AG10803 (cell line): ENCODE results near the gene IGFALS.

Experiments used
- DNase-seq: peaks from one replicate; pipeline ENCODE4 v3.0.0; 2010; ENCODE audit warnings: low read depth
- H3K4me3 ChIP-seq: 2 replicates; pipeline ENCODE4 v1.5.1; 2011; ENCODE audit warnings: mild to moderate bottlenecking, low read length, control low read depth
- TF ChIP-seq, protein P1 (sequence below): conservative IDR thresholded peaks from 2 replicates; pipeline ENCODE4 v1.5.1; 2011; ENCODE audit warnings: mild to moderate bottlenecking, low read length, control low read depth, inconsistent platforms

IGFALS gene

DNA sequence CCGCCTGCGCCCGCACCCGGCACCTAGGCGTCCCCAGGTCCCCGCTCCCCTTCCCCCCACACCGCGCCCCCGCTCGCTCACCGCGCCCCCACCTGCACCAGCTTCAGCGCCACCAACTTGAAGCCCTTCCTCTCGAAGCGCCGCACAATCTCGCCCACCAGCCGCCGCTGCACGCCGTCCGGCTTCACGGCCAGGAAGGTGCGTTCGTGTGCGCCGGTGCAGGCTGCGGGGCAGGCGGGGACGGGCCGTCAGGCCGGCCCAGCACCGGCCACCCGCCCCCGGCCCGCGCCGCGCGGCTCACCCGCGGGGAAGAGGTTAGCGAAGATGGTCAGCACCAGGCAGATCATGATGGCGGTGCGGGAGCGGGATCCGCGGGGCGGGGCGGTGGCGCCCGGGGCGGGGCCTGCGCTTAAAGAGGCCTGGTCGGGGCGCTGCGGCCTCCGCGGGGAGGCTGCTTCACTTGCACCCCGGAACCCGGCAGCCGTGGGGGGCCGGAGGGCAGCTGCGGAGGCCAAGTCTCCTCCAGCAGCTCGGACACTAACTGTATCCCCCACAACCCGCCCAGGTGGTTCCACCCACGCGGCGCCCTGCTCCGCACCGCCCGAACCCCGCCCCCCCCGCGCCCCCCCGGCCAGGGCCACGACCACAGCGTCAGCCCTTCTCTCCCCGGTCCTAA is 22.2 kb downstream of the IGFALS start, which contains the start of gene NME3:
TSS of gene NME3 (minus strand) at position 356 of the 676 bp plus-strand sequence. CDS start at position 347, 9 bp downstream.
- H3K4me3 ChIP-seq: peak within 1 kb of the TSS; percentile 76
- TF ChIP-seq, protein P1, sequence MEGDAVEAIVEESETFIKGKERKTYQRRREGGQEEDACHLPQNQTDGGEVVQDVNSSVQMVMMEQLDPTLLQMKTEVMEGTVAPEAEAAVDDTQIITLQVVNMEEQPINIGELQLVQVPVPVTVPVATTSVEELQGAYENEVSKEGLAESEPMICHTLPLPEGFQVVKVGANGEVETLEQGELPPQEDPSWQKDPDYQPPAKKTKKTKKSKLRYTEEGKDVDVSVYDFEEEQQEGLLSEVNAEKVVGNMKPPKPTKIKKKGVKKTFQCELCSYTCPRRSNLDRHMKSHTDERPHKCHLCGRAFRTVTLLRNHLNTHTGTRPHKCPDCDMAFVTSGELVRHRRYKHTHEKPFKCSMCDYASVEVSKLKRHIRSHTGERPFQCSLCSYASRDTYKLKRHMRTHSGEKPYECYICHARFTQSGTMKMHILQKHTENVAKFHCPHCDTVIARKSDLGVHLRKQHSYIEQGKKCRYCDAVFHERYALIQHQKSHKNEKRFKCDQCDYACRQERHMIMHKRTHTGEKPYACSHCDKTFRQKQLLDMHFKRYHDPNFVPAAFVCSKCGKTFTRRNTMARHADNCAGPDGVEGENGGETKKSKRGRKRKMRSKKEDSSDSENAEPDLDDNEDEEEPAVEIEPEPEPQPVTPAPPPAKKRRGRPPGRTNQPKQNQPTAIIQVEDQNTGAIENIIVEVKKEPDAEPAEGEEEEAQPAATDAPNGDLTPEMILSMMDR: no peak
- peak; percentile 54 for DNase-seq

DNA sequence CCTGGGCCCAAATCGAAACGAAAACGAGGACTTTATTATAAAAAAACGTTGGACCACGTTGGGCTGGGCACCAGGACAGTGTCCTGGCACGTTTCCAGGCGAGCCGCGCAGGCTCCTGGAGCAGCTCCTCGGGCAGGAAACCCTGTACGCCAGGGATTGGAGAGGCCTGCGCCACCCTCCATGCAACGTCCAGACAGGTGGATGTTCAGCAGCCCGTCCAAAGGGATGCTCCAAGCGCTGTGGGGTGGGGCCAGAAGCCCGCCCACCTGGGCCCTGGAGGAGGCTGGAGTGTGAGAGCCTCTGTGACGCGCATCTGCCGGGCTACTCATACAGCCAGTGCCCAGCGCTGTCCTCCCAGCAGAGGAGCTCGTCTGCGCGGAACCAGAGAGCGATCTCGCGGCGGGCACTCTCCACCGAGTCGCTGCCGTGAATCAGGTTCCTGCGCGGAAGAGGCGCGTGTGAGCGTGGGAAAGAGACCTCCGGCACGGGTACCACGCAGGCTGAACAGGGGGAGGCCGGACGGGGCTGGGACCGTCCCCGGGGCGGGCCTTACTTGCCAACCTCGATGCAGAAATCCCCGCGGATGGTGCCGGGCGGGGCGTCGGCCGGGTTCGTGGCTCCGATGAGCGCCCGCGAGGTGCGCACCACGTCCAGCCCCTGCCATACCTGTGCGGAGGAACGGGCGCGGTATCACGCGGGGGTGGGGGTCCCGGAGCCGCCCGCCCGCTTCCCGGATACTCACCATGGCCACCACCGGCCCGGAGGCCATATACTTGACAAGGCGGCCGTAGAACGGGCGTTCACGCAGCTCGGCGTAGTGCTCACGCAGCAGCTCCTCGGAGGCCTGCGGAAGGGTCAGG is 22.9 kb downstream of the IGFALS start:
- TF ChIP-seq, protein P1: 0 out of 2 replicates have a peak, but pooled peaks have one; percentile 1
- H3K4me3 ChIP-seq: peak overlapping the region; percentile 76
- DNase-seq: peak; percentile 51

DNA sequence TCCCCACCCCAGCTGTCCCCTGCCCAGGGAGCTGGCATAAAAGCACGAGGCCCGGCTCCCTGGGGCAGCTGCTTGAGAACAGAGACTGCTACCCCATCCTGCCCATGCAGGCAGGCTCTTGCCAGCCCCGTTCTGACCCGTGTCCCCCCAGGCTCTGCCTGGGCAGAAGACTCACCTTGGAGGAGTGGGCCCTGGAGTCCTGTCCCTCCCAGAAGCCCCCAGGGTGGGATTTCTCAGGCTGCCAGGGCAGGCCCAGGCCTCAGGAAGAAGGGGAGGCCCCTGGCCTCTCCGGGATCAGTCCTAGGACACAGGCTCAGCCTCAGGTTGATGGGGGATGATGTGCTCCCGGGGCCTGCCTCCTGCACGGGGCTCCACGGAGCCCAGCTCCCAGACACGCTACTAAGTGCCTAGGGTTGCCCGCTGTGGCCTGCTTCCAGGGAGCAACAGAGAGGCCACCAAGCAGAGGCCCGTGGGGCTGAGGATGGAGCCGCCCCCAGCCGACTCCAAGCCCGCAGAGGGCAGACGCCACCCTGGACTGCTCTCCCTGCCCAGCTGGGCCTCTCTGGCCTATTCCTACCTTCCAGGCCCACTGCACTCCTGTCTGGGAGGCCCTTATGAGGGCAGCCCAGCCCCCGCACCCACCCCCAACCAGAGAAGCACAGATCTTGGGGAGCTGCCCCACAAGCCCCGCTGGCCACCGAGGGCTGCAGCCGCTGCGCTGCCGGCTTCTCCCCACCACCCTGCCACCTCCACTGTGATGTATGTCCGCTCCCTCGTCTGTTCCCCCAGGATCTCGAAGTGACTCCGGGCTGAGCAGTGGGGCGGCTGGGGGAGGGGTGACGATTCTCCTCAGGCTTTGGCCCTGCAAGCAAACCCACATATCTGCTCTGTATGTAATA is 23.9 kb downstream of the IGFALS start:
- no peak overlapping the region for H3K4me3 ChIP-seq

DNA sequence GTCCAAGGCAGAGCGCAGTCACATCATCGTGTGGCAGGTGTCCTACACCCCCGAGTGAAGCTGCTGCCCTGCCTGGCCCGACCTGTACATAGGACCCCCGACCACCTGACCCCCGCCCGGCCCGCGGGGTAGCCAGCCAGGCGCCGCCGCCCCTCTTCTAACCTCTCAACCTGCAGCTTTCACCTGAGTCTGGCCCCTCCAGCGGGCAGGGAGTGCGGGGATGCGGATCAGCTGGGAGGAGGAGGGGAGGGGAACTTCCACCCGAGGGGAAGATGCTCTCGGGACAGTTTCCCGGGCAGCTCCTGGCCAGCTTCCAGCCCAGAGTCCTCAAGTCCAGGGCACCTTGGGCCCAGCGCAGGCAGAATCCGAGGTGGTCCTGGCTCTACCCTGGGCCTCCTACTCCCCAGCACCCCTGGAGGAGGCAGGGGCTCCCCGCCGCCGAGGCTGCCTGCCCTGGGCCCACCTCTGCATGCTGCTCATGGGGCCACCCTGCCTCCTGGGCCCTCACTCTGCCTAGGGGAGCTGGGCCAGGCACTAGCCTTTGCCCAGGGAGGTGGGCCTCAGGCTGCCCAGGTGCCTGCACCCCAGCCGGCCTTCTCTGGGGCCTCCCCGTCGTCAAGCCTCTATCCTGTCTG is 24.6 kb downstream of the IGFALS start:
- DNase-seq: no peak
- TF ChIP-seq, protein P1: no peak
- no peak overlapping the region for H3K4me3 ChIP-seq

More for the DNA sequence above, 23.9 kb downstream of the IGFALS start:
- TF ChIP-seq, protein P1: no peak
- no peak for DNase-seq

DNA sequence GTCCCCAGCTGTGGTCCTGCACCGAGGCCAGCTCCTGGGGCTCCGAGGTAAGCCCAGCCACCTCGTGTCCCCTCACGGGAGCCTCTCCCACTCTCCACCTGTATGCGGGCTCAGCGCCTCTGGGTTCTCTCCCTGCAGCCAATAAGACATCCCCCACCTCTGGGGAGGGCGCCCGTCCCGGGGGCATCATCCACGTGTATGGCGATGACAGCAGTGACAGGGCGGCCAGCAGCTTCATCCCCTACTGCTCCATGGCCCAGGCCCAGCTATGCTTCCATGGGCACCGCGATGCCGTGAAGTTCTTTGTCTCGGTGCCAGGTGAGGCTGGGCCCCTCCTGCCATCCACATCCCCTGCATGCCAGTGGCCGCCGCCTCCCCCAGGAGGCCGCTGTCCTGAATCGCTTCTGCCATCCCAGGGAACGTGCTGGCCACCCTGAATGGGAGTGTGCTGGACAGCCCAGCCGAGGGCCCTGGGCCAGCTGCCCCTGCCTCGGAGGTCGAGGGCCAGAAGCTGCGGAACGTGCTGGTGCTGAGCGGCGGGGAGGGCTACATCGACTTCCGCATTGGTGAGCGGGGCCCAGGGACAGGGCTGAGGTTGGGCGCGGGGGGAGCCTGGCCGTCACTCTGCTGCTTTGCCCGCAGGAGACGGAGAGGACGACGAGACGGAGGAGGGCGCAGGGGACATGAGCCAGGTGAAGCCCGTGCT is 25.3 kb downstream of the IGFALS start:
- TF ChIP-seq, protein P1: no peak

More for the DNA sequence above, 25.3 kb downstream of the IGFALS start:
- no peak for DNase-seq
- no peak overlapping the region for H3K4me3 ChIP-seq
